NCI-H345 (cell line): Measurements from ENCODE around the gene DNAJC16.

Source experiments
- DNase-seq: peaks from one replicate; lab custom pipeline; 2025; lab: John Stamatoyannopoulos, UW

The DNAJC16 gene

DNA sequence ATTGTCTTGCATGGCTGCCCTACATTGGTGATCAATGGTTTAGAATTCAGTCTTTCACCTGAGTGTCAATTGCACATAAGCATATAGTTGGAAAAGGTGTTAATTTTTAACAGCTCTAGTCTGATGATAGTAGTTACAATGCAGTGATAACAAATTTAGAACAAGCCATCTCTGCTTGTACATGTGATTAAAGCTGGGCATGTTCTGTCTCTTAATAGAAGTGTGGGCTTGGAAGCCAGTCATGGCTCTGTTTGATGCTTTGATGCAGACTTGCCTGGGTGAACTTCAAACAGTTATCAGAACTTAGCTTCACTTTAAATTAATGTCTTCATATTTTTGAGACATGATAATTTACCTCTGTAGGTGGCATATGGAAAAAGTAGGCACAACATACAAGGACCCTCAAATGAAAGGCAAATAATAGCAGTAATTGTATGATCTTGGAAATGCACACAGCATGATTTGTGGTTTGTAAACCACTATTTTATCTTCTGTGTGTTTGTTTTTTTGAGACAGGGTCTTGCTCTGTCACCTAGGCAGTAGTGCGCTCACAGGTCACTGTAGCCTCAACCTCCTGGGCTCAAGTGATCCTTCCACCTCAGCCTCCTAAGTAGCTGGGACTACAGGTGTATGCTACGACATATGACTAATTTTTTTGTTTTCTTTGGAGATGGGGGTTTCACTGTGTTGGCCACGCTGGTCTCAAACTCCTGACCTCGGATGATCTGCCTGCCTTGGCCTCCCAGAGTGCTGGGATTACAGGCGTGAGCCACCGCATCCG lies 94.4 kb downstream of the DNAJC16 start:
- no peak for DNase-seq

GRCh38 chr1:15621975-15622374 lies 95.3 kb downstream of the DNAJC16 start:
- no peak for DNase-seq

- no peak for DNase-seq
Observed at GRCh38 chr1:15622712-15623373, 96.2 kb downstream of the DNAJC16 start.

- DNase-seq = no peak
Observed at GRCh38 chr1:15623435-15623834, 96.8 kb downstream of the DNAJC16 start.

DNA sequence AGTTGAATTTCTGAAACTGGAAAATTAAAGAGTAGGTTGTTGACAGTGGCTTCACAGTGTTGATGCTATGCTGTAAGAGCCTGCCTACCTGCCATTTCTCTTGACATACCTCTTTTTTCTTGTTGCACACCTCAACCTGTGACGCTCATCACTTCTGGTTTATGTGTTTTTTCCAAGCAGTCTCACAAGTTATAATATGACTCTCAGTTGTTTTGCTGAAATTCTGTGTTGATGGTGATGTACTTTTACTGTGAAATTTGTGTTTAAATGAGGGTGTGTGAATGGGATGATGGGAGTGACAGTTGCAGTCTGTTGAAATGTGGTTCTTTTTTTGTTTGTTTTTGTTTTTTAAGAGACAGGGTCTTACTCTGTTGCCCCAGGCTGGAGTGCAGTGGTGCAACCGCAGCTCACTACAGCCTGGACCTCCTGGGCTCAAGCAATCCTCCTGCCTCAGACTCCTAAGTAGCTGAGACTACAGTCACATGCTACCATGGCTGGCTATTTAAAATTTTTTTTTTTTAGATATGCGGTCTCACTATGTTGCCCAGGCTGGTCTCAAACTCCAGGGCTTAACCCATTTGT lies 97.6 kb downstream of the DNAJC16 start:
- DNase-seq = no peak

DNA sequence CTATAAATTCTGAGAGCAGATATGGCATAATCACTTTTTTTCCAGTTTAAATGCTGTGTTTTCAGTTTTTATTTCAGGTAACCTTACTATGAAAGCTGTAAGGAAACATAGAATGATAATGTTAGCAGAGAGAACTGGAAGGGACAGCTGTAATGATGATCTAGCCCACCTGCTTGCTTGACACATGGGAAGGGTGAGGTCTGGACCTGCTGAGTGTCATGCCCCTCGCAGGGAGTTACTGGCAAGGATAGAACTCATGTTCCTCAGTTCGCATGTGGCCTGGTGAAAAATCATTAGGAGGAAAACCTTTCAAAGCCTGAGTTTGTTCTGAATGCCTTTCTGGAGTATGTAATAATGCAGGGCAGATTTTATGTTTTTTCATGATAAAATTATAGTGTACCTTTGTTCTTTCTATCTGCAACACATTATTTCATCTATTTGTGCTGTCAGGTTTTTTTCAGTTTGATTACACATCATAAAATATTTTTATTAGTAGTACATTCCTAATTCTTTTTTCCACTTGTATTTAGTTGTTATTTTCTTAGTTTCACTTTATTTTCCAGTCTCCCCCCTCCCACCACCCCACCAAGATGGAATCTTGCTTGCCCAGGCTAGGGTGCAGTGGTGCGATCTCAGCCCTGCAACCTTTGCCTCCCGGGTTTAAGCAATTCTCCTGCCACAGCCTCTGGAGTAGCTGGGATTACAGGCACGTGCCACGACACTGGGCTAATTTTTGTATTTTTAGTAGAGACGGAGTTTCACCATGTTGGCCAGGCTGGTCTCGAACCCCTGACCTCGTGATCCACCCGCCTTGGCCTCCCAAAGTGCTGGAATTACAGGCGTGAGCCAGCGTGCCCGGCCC lies 98.6 kb downstream of the DNAJC16 start:
- no peak for DNase-seq
